Measurements from ENCODE around the gene GPATCH8.
A peak's percentile ranks its signal among the peaks of the same experiment; 100 is the strongest.

The GPATCH8 gene

DNA sequence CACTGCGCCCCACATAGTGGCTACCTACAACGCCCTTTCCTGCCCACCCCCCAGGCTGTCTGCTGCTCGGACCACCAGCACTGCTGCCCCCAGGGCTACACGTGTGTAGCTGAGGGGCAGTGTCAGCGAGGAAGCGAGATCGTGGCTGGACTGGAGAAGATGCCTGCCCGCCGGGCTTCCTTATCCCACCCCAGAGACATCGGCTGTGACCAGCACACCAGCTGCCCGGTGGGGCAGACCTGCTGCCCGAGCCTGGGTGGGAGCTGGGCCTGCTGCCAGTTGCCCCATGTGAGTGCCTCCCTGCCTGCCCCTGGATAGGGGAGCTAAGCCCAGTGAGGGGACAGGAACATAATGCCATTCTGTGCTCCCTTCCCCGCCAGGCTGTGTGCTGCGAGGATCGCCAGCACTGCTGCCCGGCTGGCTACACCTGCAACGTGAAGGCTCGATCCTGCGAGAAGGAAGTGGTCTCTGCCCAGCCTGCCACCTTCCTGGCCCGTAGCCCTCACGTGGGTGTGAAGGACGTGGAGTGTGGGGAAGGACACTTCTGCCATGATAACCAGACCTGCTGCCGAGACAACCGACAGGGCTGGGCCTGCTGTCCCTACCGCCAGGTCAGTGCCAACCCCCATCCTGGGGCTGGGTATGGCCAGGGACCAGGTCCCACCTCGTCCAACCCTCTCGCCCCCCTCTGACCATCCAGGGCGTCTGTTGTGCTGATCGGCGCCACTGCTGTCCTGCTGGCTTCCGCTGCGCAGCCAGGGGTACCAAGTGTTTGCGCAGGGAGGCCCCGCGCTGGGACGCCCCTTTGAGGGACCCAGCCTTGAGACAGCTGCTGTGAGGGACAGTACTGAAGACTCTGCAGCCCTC, 151.0 kb downstream of the GPATCH8 start:
- DNase-seq = no peak

DNA sequence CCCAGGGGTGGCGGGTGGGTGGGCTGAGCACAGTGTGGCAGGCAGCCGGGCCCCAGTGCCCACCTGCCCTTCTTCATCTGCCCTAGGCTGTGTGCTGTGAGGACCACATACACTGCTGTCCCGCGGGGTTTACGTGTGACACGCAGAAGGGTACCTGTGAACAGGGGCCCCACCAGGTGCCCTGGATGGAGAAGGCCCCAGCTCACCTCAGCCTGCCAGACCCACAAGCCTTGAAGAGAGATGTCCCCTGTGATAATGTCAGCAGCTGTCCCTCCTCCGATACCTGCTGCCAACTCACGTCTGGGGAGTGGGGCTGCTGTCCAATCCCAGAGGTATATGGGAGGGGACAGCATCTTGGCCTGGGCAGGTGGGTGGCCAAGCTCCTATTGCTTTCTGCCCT, 151.7 kb downstream of the GPATCH8 start:
- no peak for DNase-seq

DNA sequence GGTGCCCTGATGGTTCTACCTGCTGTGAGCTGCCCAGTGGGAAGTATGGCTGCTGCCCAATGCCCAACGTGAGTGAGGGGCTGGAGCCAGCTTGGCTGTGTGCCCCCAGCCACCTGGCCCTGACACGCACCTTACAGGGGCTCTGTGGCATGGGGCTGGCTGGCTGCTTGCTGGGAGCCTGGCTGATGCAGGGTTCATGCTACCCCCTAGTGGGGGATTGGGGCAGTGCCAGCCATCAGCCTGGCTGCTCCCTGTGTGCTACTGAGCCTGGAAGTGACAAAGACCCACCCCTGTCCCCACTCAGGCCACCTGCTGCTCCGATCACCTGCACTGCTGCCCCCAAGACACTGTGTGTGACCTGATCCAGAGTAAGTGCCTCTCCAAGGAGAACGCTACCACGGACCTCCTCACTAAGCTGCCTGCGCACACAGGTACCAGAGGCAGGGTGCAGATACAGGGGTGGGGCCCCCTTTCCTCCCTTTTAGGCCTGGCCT, 152.4 kb downstream of the GPATCH8 start:
- DNase-seq = peak; percentile 84

DNA sequence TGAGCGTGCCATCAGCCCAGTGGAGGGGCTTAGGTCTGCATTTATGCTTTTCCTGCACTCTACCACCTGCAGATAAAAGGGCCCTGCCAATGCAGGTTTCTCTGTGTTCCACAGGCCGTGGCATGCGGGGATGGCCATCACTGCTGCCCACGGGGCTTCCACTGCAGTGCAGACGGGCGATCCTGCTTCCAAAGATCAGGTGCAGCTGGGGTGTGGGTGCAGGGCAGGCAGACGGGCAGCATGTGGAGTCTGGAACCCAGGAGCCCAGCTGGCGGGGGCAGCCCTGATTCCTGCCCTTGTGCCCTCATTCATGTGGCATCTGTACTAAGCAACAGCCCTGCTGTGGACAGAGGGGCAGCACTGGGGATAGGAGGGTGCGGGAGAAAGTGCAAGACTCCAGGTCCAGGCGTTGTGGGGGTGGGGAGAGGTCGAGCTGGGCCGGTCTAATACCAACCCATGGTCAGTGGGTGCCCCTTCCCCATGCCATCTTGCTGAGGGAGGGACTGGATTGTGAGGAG, 153.6 kb downstream of the GPATCH8 start:
- DNase-seq = no peak

DNA sequence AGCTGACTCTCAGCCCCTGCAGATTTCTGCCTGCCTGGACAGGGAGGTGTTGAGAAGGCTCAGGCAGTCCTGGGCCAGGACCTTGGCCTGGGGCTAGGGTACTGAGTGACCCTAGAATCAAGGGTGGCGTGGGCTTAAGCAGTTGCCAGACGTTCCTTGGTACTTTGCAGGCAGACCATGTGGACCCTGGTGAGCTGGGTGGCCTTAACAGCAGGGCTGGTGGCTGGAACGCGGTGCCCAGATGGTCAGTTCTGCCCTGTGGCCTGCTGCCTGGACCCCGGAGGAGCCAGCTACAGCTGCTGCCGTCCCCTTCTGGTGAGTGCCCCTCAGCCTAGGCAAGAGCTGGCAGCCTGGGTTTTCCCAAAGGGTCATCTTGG, 154.2 kb downstream of the GPATCH8 start:
- DNase-seq = no peak

DNA sequence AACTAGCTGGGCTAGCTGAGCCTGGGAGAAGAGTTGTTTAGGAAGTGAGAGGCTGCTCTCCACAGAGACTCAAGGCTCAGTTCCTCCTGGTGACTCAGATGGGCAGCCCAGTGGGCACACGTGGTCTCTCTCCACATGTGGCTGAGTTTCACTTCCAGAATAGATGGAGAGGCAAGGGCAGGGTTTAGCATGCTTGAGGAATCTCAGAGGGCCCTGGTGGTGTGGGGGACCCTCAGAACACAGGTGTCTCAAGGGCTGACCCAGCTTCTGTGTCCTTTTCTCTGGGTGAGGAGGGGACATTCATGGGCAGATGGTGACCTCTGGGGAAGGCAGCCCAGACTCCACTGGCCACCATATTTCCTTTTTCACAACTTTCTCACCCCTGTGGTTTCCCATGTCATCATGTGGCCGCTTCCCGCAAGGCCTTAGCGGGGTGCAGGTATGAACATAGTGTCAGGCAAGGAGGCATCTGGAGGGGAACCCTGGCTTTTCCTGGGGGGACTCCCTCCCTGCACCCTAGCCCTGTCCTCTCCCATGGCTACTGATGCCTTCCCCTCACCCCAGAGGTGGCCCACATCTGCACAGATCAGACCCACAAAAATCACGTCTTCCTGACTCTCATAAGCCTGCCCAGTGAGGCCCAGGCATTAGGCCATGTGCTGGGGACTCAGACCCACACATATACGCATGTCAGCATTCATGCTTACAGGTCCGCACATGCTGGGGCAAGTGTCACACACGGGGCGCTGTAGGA, 154.8 kb downstream of the GPATCH8 start:
- no peak for DNase-seq
